GM12878 (cell line): Measurements from ENCODE around the gene CCL23.

Source experiments
- CTCF ChIP-seq, 3 experiments: IDR thresholded peaks in 2 of 3; conservative IDR thresholded peaks in 1 of 3; 2 replicates each; pipeline ENCODE4 v1.5.1; 2011; ENCODE audit warnings: low read depth in 3 of 3, low read length in 3 of 3, mild to moderate bottlenecking in 3 of 3, control low read depth in 2 of 3, moderate library complexity in 2 of 3, inconsistent platforms in 1 of 3, mixed read lengths in 1 of 3; ENCODE audit not compliant: control insufficient read depth in 2 of 3, insufficient read depth in 1 of 3; ENCODE audit errors: extremely low read depth in 1 of 3
- MXI1 ChIP-seq: fragments of 150-350 bp; IDR thresholded peaks from 2 replicates; pipeline ENCODE4 v1.6.1; 2011; ENCODE audit warnings: low read depth, mild to moderate bottlenecking, inconsistent platforms, low read length, improper control_type of control experiment
- POLR2A ChIP-seq: IDR thresholded peaks from 2 replicates; pipeline ENCODE4 v1.6.1; 2011; ENCODE audit warnings: low read depth, mild to moderate bottlenecking, low read length
- POLR2AphosphoS5 ChIP-seq: IDR thresholded peaks from 2 replicates; pipeline ENCODE4 v1.6.1; 2011; ENCODE audit warnings: mild to moderate bottlenecking, low read length, inconsistent platforms
- SREBF2 ChIP-seq: IDR thresholded peaks from 2 replicates; pipeline ENCODE4 v1.6.1; 2012; ENCODE audit warnings: mild to moderate bottlenecking, low read length
- SRF ChIP-seq, 2 experiments: IDR thresholded peaks; 2 replicates each; pipeline ENCODE4 v1.6.1; 2011; ENCODE audit warnings: low read depth in 2 of 2, low read length in 2 of 2, mild to moderate bottlenecking in 1 of 2, moderate library complexity in 1 of 2

GRCh38 chr17:35972066-35972465 lies 45.7 kb downstream of the CCL23 start:
- no peak for TF ChIP-seq POLR2A
- no peak for TF ChIP-seq CTCF (IDR thresholded peaks at IDR 0.05 in 2 of 3, conservative IDR thresholded peaks at IDR 0.05 in 1 of 3; ENCODE audit: control insufficient read depth in 2 of 3, extremely low read depth in 1 of 3, insufficient read depth in 1 of 3, low read depth in 3 of 3, low read length in 3 of 3)
- TF ChIP-seq SRF (IDR thresholded peaks at IDR 0.05; ENCODE audit: low read depth in 2 of 2, low read length in 2 of 2) = no peak
- no peak for TF ChIP-seq POLR2AphosphoS5
- no peak for TF ChIP-seq SREBF2
- TF ChIP-seq MXI1 = no peak
